Ascending aorta (tissue), 2 donors: ENCODE measurements around the gene REPIN1. TPM values are rescaled to one million over a fixed set of nuclear protein-coding genes. Genes with fewer than 3 reads are reported as not detected.

ENCODE experiments used
- DNase-seq, 2 donors: peaks; one replicate each; pipeline ENCODE4 v3.0.0-alpha.2; 2019; ENCODE audit warnings: low spot score in 2 of 2
- H3K27ac ChIP-seq, 2 donors: fragments of 200-600 bp; sonication (generic); one replicate each; pipeline ENCODE4 v1.5.1; 2016 to 2017; ENCODE audit warnings: mild to moderate bottlenecking in 1 of 2
- H3K27me3 ChIP-seq: fragments of 200-600 bp; sonication (generic); one replicate; pipeline ENCODE4 v1.5.1; 2017
- H3K36me3 ChIP-seq, 2 donors: fragments of 200-600 bp; sonication (generic); one replicate each; pipeline ENCODE4 v1.5.1; 2016
- H3K4me1 ChIP-seq, 2 donors: fragments of 200-600 bp; sonication (generic); one replicate each; pipeline ENCODE4 v1.5.1; 2016 to 2017; ENCODE audit warnings: mild to moderate bottlenecking in 1 of 2
- H3K4me3 ChIP-seq, 2 donors: fragments of 200-600 bp; sonication (generic); one replicate each; pipeline ENCODE4 v1.5.1; 2016 to 2017; ENCODE audit warnings: mild to moderate bottlenecking in 1 of 2
- H3K9me3 ChIP-seq, 2 donors: fragments of 200-600 bp; sonication (generic); one replicate each; pipeline ENCODE4 v1.5.1; 2016
- intact Hi-C: fragments of 100-400 bp; cut with DNase I; formaldehyde crosslinking; loops from one replicate; pipeline ENCODE4 v1.15.1; 2023
- total RNA-seq: library from RNA; depleted of rRNA; stranded (reverse); fragments of >200 nt; gene quantifications from one replicate; pipeline ENCODE4 v1.1.0, GENCODE V29; 2016
- TF ChIP-seq, protein P1 (sequence below), 3 experiments: fragments of 200-600 bp in 2 of 3; fragments of 450-650 bp in 1 of 3; sonication (generic) in 2 of 3; IDR thresholded peaks; one replicate each; pipeline ENCODE4 v1.5.1; 2016 to 2019; ENCODE audit warnings: antibody characterized with exemption in 3 of 3, mild to moderate bottlenecking in 1 of 3, moderate library complexity in 1 of 3

REPIN1 gene
- total RNA-seq, 1 donor from 2014 or later = 123 TPM

DNA sequence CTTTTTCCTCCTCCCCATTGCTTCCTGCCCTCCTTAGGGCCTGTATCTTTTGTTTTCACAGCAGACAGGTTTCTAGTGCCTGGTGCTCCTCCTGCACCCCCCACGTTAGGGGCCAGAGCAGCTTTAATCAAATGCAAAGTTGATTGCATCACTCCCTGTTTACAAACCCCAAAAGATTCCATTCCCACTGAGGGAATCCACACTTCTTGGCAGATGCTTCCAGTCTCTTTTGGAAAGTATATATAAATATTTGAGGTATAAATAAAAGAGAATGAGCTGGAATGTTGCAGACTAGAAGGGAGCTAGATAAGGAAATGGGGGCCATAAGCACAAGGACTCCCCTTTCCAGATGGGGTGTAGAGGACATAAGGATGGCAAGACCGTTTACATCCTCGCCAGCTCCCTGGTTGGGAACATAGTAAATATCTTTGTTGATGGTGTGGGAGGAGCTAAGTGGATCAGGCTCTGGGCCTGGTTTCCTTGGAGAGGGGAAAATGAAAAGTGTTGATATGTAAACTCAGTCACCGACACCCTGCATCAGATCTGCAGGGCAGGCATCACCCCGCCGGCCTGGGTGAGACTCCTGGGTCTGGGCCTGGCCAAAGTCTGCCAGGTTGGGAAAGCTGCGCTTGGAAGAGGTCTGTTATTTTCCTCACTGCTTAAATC is 33.4 kb upstream of the REPIN1 start:
- TF ChIP-seq, protein P1, sequence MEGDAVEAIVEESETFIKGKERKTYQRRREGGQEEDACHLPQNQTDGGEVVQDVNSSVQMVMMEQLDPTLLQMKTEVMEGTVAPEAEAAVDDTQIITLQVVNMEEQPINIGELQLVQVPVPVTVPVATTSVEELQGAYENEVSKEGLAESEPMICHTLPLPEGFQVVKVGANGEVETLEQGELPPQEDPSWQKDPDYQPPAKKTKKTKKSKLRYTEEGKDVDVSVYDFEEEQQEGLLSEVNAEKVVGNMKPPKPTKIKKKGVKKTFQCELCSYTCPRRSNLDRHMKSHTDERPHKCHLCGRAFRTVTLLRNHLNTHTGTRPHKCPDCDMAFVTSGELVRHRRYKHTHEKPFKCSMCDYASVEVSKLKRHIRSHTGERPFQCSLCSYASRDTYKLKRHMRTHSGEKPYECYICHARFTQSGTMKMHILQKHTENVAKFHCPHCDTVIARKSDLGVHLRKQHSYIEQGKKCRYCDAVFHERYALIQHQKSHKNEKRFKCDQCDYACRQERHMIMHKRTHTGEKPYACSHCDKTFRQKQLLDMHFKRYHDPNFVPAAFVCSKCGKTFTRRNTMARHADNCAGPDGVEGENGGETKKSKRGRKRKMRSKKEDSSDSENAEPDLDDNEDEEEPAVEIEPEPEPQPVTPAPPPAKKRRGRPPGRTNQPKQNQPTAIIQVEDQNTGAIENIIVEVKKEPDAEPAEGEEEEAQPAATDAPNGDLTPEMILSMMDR (IDR thresholded peaks at IDR 0.05) = no peak
- intact Hi-C loops = no loop called here
- peak overlapping the region in 1 of 2 donors; percentile 27 for H3K27ac ChIP-seq
- H3K36me3 ChIP-seq = no peaks in the 10 kb centered on the region
- no peak for DNase-seq
- H3K9me3 ChIP-seq = no peaks in the 10 kb centered on the region
- H3K4me3 ChIP-seq = no peak overlapping the region
- no peaks in the 10 kb centered on the region for H3K27me3 ChIP-seq
- peaks cover under 1 to 2% of the 10 kb centered on the region in 2 donors for H3K4me1 ChIP-seq

DNA sequence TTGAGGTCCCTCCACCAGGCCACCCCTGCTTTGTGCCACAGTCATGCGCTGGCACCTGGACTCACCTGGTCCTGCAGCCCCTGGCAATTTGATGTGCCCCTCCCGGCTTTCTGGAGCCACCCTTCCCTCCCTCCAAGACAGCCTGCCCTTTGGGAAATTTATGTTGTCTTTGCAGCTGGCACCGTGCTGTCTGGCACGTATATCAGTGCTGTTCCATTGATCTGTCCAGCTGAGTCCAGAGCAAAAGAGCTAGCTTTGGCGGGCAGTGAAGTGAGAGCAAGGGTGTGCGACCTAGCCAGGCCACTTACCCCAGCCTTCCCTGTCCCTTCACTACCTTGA is 32.9 kb upstream of the REPIN1 start:
- Histone ChIP-seq H3K9me3 (no peaks in the 10 kb centered on the region), H3K36me3 (no peaks in the 10 kb centered on the region), H3K27ac (no peak overlapping the region), H3K27me3 (no peaks in the 10 kb centered on the region), H3K4me3 (no peak overlapping the region), H3K4me1 (peaks cover 3 to 4% of the 10 kb centered on the region in 2 donors)
- no peak for DNase-seq
- intact Hi-C loops = no loop called here
- TF ChIP-seq, protein P1 (IDR thresholded peaks at IDR 0.05) = no peak

DNA sequence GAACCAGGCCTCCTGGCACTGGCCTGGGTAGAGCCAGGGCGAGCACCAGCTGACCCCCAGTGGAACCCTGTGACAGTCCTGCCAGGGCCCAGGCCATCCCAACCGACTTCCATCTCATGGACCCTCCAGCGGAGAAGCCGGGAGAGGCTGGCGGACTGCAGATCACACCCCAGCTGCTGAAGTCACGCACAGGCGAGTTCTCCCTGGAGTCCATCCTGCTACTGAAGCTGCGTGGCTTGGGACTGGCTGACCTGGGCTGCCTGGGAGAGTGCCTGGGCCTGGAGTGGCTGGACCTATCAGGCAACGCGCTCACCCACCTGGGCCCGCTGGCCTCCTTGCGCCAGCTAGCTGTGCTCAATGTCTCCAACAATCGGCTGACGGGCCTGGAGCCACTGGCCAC is 31.9 kb upstream of the REPIN1 start:
- TF ChIP-seq, protein P1 (IDR thresholded peaks at IDR 0.05) = no peak
- no peak overlapping the region for H3K27ac ChIP-seq
- H3K9me3 ChIP-seq = no peaks in the 10 kb centered on the region
- H3K36me3 ChIP-seq = no peaks in the 10 kb centered on the region
- peak in 1 of 2 donors; percentile 56 for DNase-seq
- no peaks in the 10 kb centered on the region for H3K27me3 ChIP-seq
- intact Hi-C loops = no loop called here
- H3K4me3 ChIP-seq = no peak overlapping the region
- H3K4me1 ChIP-seq = peaks cover 4% of the 10 kb centered on the region in 2 donors

GRCh38 chr7:150337179-150337578 is 31.4 kb upstream of the REPIN1 start:
- intact Hi-C loops = no loop called here
- TF ChIP-seq, protein P1 (IDR thresholded peaks at IDR 0.05) = no peak
- DNase-seq = no peak
- H3K27ac ChIP-seq = no peak overlapping the region
- peaks cover 7% of the 10 kb centered on the region in 2 donors for H3K4me1 ChIP-seq
- no peaks in the 10 kb centered on the region for H3K27me3 ChIP-seq
- no peaks in the 10 kb centered on the region for H3K9me3 ChIP-seq
- H3K36me3 ChIP-seq = no peaks in the 10 kb centered on the region
- H3K4me3 ChIP-seq = no peak overlapping the region

DNA sequence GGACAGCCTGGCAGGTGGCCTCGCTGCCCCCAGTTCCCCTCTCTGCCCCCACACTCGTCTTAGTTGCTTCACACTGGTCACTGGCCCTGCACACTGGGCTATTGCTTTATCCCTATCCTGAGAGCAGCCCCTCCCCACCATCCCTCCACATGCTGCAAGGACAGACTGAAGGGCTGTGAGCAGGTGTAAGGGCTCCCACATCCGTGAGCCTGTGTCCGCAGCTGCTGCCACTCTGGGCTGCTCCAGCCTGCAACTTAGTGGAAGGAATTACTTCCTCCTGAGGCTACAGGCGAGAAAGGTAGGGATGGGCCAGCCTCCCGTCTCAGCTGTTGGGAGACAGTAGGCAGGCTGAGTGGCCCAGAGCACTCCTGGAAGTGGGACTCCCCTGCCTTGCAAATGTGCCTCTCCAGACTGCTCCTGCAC is 31.0 kb upstream of the REPIN1 start:
- H3K36me3 ChIP-seq = no peaks in the 10 kb centered on the region
- DNase-seq = no peak
- no peak overlapping the region for H3K4me3 ChIP-seq
- intact Hi-C loops = no loop called here
- no peak overlapping the region for H3K27ac ChIP-seq
- TF ChIP-seq, protein P1 (IDR thresholded peaks at IDR 0.05) = no peak
- no peaks in the 10 kb centered on the region for H3K9me3 ChIP-seq
- H3K4me1 ChIP-seq = peaks cover 7% of the 10 kb centered on the region in 2 donors
- no peaks in the 10 kb centered on the region for H3K27me3 ChIP-seq
